Neuron (in vitro differentiated cells): ENCODE data around the gene RBMS3.

Source experiments
- H2AFZ ChIP-seq: one replicate; pipeline ENCODE4 v1.6.1; 2013; ENCODE audit warnings: low read depth, mild to moderate bottlenecking, inconsistent platforms, low read length, moderate library complexity
- H3K27me3 ChIP-seq: one replicate; pipeline ENCODE4 v1.6.1; 2013; ENCODE audit warnings: low read length; ENCODE audit not compliant: insufficient read depth
- H3K36me3 ChIP-seq: one replicate; pipeline ENCODE4 v1.6.1; 2013; ENCODE audit warnings: low read length; ENCODE audit not compliant: insufficient read depth
- H3K4me1 ChIP-seq: one replicate; pipeline ENCODE4 v1.6.1; 2013; ENCODE audit warnings: low read length; ENCODE audit not compliant: insufficient read depth
- H3K4me3 ChIP-seq: 2 replicates; pipeline ENCODE4 v1.5.1; 2013; ENCODE audit warnings: mild to moderate bottlenecking, low read length, moderate library complexity
- H3K9me3 ChIP-seq: one replicate; pipeline ENCODE4 v1.6.1; 2013; ENCODE audit warnings: low read length

RBMS3 gene

GRCh38 chr3:29976871-29977270, 696.0 kb downstream of the RBMS3 start:
- no peak overlapping the region for H2AFZ ChIP-seq
- H3K36me3 ChIP-seq, result no peaks in the 10 kb centered on the region
- H3K4me3 ChIP-seq, result no peak overlapping the region
- H3K4me1 ChIP-seq, result peaks cover 13% of the 10 kb centered on the region
- no peaks in the 10 kb centered on the region for H3K9me3 ChIP-seq
- H3K27me3 ChIP-seq, result no peaks in the 10 kb centered on the region

GRCh38 chr3:29977360-29977759, 696.5 kb downstream of the RBMS3 start:
- Histone ChIP-seq H3K4me3 (no peak overlapping the region), H3K36me3 (no peaks in the 10 kb centered on the region), H3K4me1 (peaks cover 8% of the 10 kb centered on the region), H3K27me3 (no peaks in the 10 kb centered on the region), H2AFZ (no peak overlapping the region), H3K9me3 (no peaks in the 10 kb centered on the region)

- Histone ChIP-seq H3K36me3 (no peaks in the 10 kb centered on the region), H3K27me3 (no peaks in the 10 kb centered on the region), H3K9me3 (no peaks in the 10 kb centered on the region), H3K4me1 (peaks cover 2% of the 10 kb centered on the region), H3K4me3 (no peak overlapping the region), H2AFZ (no peak overlapping the region)
These were observed 697.2 kb downstream of the RBMS3 start for GRCh38 chr3:29978036-29978435.

- H3K36me3 ChIP-seq, result no peaks in the 10 kb centered on the region
- H3K27me3 ChIP-seq, result no peaks in the 10 kb centered on the region
- H3K4me1 ChIP-seq, result no peaks in the 10 kb centered on the region
- H3K4me3 ChIP-seq, result no peak overlapping the region
- H2AFZ ChIP-seq, result no peak overlapping the region
- H3K9me3 ChIP-seq, result no peaks in the 10 kb centered on the region
These were observed 710.3 kb downstream of the RBMS3 start for GRCh38 chr3:29991198-29991597.

- no peaks in the 10 kb centered on the region for H3K4me1 ChIP-seq
- no peaks in the 10 kb centered on the region for H3K36me3 ChIP-seq
- no peak overlapping the region for H3K4me3 ChIP-seq
- no peaks in the 10 kb centered on the region for H3K27me3 ChIP-seq
- no peak overlapping the region for H2AFZ ChIP-seq
- no peaks in the 10 kb centered on the region for H3K9me3 ChIP-seq
These were observed 721.9 kb downstream of the RBMS3 start for GRCh38 chr3:30002797-30003196.

GRCh38 chr3:30003741-30004140, 722.9 kb downstream of the RBMS3 start:
- H3K36me3 ChIP-seq, result no peaks in the 10 kb centered on the region
- no peak overlapping the region for H2AFZ ChIP-seq
- H3K4me1 ChIP-seq, result peaks cover 4% of the 10 kb centered on the region
- H3K9me3 ChIP-seq, result no peaks in the 10 kb centered on the region
- H3K4me3 ChIP-seq, result no peak overlapping the region
- H3K27me3 ChIP-seq, result no peaks in the 10 kb centered on the region

GRCh38 chr3:30004481-30004880, 723.6 kb downstream of the RBMS3 start:
- Histone ChIP-seq H2AFZ (no peak overlapping the region), H3K9me3 (no peaks in the 10 kb centered on the region), H3K4me1 (peaks cover 4% of the 10 kb centered on the region), H3K36me3 (no peaks in the 10 kb centered on the region), H3K27me3 (no peaks in the 10 kb centered on the region), H3K4me3 (no peak overlapping the region)

- H3K9me3 ChIP-seq, result no peaks in the 10 kb centered on the region
- H3K4me3 ChIP-seq, result no peak overlapping the region
- no peaks in the 10 kb centered on the region for H3K27me3 ChIP-seq
- H3K4me1 ChIP-seq, result peaks cover 4% of the 10 kb centered on the region
- H3K36me3 ChIP-seq, result no peaks in the 10 kb centered on the region
- no peak overlapping the region for H2AFZ ChIP-seq
These were observed 725.2 kb downstream of the RBMS3 start for GRCh38 chr3:30006111-30006510.

GRCh38 chr3:30007668-30008067, 726.8 kb downstream of the RBMS3 start:
- no peaks in the 10 kb centered on the region for H3K36me3 ChIP-seq
- H2AFZ ChIP-seq, result no peak overlapping the region
- peaks cover 4% of the 10 kb centered on the region for H3K4me1 ChIP-seq
- H3K4me3 ChIP-seq, result no peak overlapping the region
- no peaks in the 10 kb centered on the region for H3K27me3 ChIP-seq
- no peaks in the 10 kb centered on the region for H3K9me3 ChIP-seq

- Histone ChIP-seq H2AFZ (no peak overlapping the region), H3K4me3 (no peak overlapping the region)
These were observed 730.4 kb downstream of the RBMS3 start for GRCh38 chr3:30011237-30011803.

GRCh38 chr3:30012941-30013543, 732.2 kb downstream of the RBMS3 start:
- Histone ChIP-seq H3K36me3 (no peaks in the 10 kb centered on the region), H2AFZ (no peak overlapping the region), H3K9me3 (no peaks in the 10 kb centered on the region), H3K4me3 (no peak overlapping the region), H3K4me1 (peaks cover 4% of the 10 kb centered on the region), H3K27me3 (no peaks in the 10 kb centered on the region)

More at GRCh38 chr3:30011237-30011803, 730.4 kb downstream of the RBMS3 start:
- Histone ChIP-seq H3K9me3 (no peaks in the 10 kb centered on the region), H3K27me3 (no peaks in the 10 kb centered on the region), H3K36me3 (no peaks in the 10 kb centered on the region), H3K4me1 (peaks cover 4% of the 10 kb centered on the region)

GRCh38 chr3:30017901-30018300, 737.0 kb downstream of the RBMS3 start:
- Histone ChIP-seq H3K36me3 (no peaks in the 10 kb centered on the region), H2AFZ (no peak overlapping the region), H3K4me3 (no peak overlapping the region), H3K27me3 (no peaks in the 10 kb centered on the region), H3K4me1 (peaks cover 9% of the 10 kb centered on the region), H3K9me3 (no peaks in the 10 kb centered on the region)

GRCh38 chr3:30020380-30020779, 739.5 kb downstream of the RBMS3 start:
- Histone ChIP-seq H3K27me3 (no peaks in the 10 kb centered on the region), H3K4me3 (no peak overlapping the region), H3K4me1 (peaks cover 9% of the 10 kb centered on the region), H3K36me3 (no peaks in the 10 kb centered on the region), H3K9me3 (no peaks in the 10 kb centered on the region), H2AFZ (no peak overlapping the region)

- Histone ChIP-seq H3K4me3 (no peak overlapping the region), H2AFZ (no peak overlapping the region)
These were observed 743.6 kb downstream of the RBMS3 start for GRCh38 chr3:30024466-30024865.

More at GRCh38 chr3:30024466-30024865, 743.6 kb downstream of the RBMS3 start:
- H3K4me1 ChIP-seq, result peaks cover 9% of the 10 kb centered on the region
- H3K36me3 ChIP-seq, result no peaks in the 10 kb centered on the region
- no peaks in the 10 kb centered on the region for H3K9me3 ChIP-seq
- no peaks in the 10 kb centered on the region for H3K27me3 ChIP-seq
